IMR-90 (cell line): ENCODE results near the gene XIAP. TPM values are rescaled to one million over a fixed set of nuclear protein-coding genes. Genes with fewer than 3 reads are reported as not detected.

Experiments
- ATAC-seq: fragments of 200-7000 bp; cut with Tn5 transposase; 2 replicates; pipeline ENCODE4 v1.9.1; 2020; ENCODE audit warnings: low read depth, mild to moderate bottlenecking, moderate library complexity
- BruUV-seq: library from RNA; stranded (reverse); fragments of 400-500 nt; replicated peaks from 2 replicates; lab custom pipeline; 2021; lab: Mats Ljungman, UMichigan
- CTCF ChIA-PET: fragments of 300-600 bp; formaldehyde crosslinking; extraction: SDS; loops from one replicate; lab custom pipeline; 2021; ENCODE audit warnings: antibody characterized with exemption; lab: Yijun Ruan, JAX
- POLR2A ChIA-PET: fragments of 300-600 bp; sonication (Branson Sonifier 250); formaldehyde crosslinking; loops from one replicate; lab custom pipeline; 2022; ENCODE audit warnings: antibody characterized with exemption; ENCODE audit not compliant: unreplicated experiment; lab: Charles Lee
- DNase-seq: peaks from one replicate; pipeline ENCODE4 v3.0.0; 2013
- H2AFZ ChIP-seq: replicated peaks from 2 replicates; pipeline ENCODE3; 2013; ENCODE audit warnings: low read length, mild to moderate bottlenecking; ENCODE audit not compliant: poor library complexity
- H2AK5ac ChIP-seq: 2 replicates; pipeline ENCODE4 v1.6.1; 2013; ENCODE audit warnings: low read depth, low read length, inconsistent platforms
- H2AK9ac ChIP-seq: replicated peaks from 2 replicates; pipeline ENCODE3; 2013; ENCODE audit warnings: mild to moderate bottlenecking, low read depth, low read length, moderate library complexity; ENCODE audit not compliant: poor library complexity
- H2BK120ac ChIP-seq: 2 replicates; pipeline ENCODE4 v1.6.1; 2013; ENCODE audit warnings: low read depth, low read length, inconsistent platforms
- H2BK15ac ChIP-seq: 3 replicates; pipeline ENCODE4 v1.6.1; 2013; ENCODE audit warnings: low read depth, low read length, inconsistent platforms
- H2BK20ac ChIP-seq: 2 replicates; pipeline ENCODE4 v1.6.1; 2013; ENCODE audit warnings: low read depth, mild to moderate bottlenecking, inconsistent platforms, low read length, moderate library complexity
- H2BK5ac ChIP-seq: 2 replicates; pipeline ENCODE4 v1.6.1; 2013; ENCODE audit warnings: mild to moderate bottlenecking, low read depth, low read length, inconsistent platforms; ENCODE audit not compliant: poor library complexity, severe bottlenecking
- H3K14ac ChIP-seq: replicated peaks from 2 replicates; pipeline ENCODE4 v1.6.1; 2013; ENCODE audit warnings: low read depth, low read length, inconsistent platforms
- H3K18ac ChIP-seq: 2 replicates; pipeline ENCODE4 v1.6.1; 2013; ENCODE audit warnings: low read depth, low read length, control low read depth
- H3K23ac ChIP-seq: 2 replicates; pipeline ENCODE4 v1.6.1; 2013; ENCODE audit warnings: low read depth, low read length, inconsistent platforms
- H3K27ac ChIP-seq: 2 replicates; pipeline ENCODE4 v1.5.1; 2013; ENCODE audit warnings: mild to moderate bottlenecking, control low read depth, low read length; ENCODE audit not compliant: insufficient read depth
- H3K27me3 ChIP-seq: 2 replicates; pipeline ENCODE4 v1.6.1; 2013; ENCODE audit warnings: low read length; ENCODE audit not compliant: control insufficient read depth, insufficient read depth
- H3K36me3 ChIP-seq: 2 replicates; pipeline ENCODE4 v1.6.1; 2013; ENCODE audit warnings: low read length, mixed read lengths; ENCODE audit not compliant: control insufficient read depth, insufficient read depth
- H3K4ac ChIP-seq: 2 replicates; pipeline ENCODE4 v1.6.1; 2013; ENCODE audit warnings: low read depth, low read length, inconsistent platforms
- H3K4me1 ChIP-seq: 2 replicates; pipeline ENCODE4 v1.6.1; 2013; ENCODE audit warnings: low read length, mixed read lengths; ENCODE audit not compliant: control insufficient read depth, insufficient read depth
- H3K4me2 ChIP-seq: 2 replicates; pipeline ENCODE4 v1.6.1; 2013; ENCODE audit warnings: low read depth, mild to moderate bottlenecking, control low read depth, low read length, moderate library complexity
- H3K4me3 ChIP-seq: 2 replicates; pipeline ENCODE4 v1.5.1; 2013; ENCODE audit warnings: low read depth, mild to moderate bottlenecking, control low read depth, low read length, moderate library complexity; ENCODE audit not compliant: insufficient read depth
- H3K56ac ChIP-seq: 2 replicates; pipeline ENCODE4 v1.6.1; 2013; ENCODE audit warnings: low read length, inconsistent platforms; ENCODE audit not compliant: insufficient read depth; ENCODE audit errors: extremely low read depth
- H3K79me1 ChIP-seq, 2 experiments: 2 replicates each; pipeline ENCODE4 v1.6.1; 2013; ENCODE audit warnings: low read length in 2 of 2, inconsistent platforms in 1 of 2, low read depth in 1 of 2
- H3K9ac ChIP-seq: 2 replicates; pipeline ENCODE4 v1.6.1; 2013; ENCODE audit warnings: low read depth, low read length, control low read depth
- H3K9me1 ChIP-seq: 2 replicates; pipeline ENCODE4 v1.6.1; 2013; ENCODE audit warnings: low read length, inconsistent platforms; ENCODE audit not compliant: insufficient read depth
- H3K9me3 ChIP-seq: 2 replicates; pipeline ENCODE4 v1.6.1; 2013; ENCODE audit warnings: low read length; ENCODE audit not compliant: control insufficient read depth, insufficient read depth
- H4K20me1 ChIP-seq: 2 replicates; pipeline ENCODE4 v1.6.1; 2013; ENCODE audit warnings: low read length, inconsistent platforms; ENCODE audit not compliant: insufficient read depth
- H4K5ac ChIP-seq: 2 replicates; pipeline ENCODE4 v1.6.1; 2013; ENCODE audit warnings: mild to moderate bottlenecking, low read depth, low read length, control low read depth
- H4K8ac ChIP-seq, 2 experiments: 2 replicates each; pipeline ENCODE4 v1.6.1; 2013; ENCODE audit warnings: low read depth in 2 of 2, low read length in 2 of 2, control low read depth in 1 of 2, inconsistent platforms in 1 of 2
- H4K91ac ChIP-seq: 2 replicates; pipeline ENCODE4 v1.6.1; 2013; ENCODE audit warnings: low read depth, low read length, inconsistent platforms; ENCODE audit not compliant: insufficient read depth
- MAFK ChIP-seq: IDR thresholded peaks from 2 replicates; pipeline ENCODE4 v1.6.1; 2012; ENCODE audit warnings: low read depth, low read length, improper control_type of control experiment
- WGBS, 2 experiments: methylation state at CpG; one replicate each; pipeline versions ENCODE4 v1.1.5 to v1.1.7; 2013; ENCODE audit warnings: missing lambda C conversion rate in 2 of 2; ENCODE audit not compliant: insufficient read length in 1 of 2; ENCODE audit errors: extremely low coverage in 2 of 2; 5-methylcytosine and 5-hydroxymethylcytosine counted together
- dilution Hi-C: fragments of 300-500 bp; cut with HindIII; formaldehyde crosslinking; loops from one replicate; pipeline ENCODE4 v1.14.3; 2018; ENCODE audit warnings: low sequenced_read_pairs; ENCODE audit not compliant: unreplicated experiment
- in situ Hi-C: fragments of 300-500 bp; cut with MboI; formaldehyde crosslinking; loops from 3 replicates; pipeline ENCODE4 v1.14.3; 2019; ENCODE audit warnings: low sequenced_read_pairs, inconsistent platforms, mixed read lengths
- intact Hi-C: fragments of 100-400 bp; cut with micrococcal nuclease; formaldehyde crosslinking; loops from 2 replicates; pipeline ENCODE4 v1.10.0; 2022
- polyA plus RNA-seq, 3 experiments: library from polyadenylated mRNA; depleted of rRNA; stranded (reverse); fragments of >200 nt; gene quantifications; 2 replicates each; pipeline ENCODE4 v1.2.3, GENCODE V29; 2012; ENCODE audit warnings: low replicate concordance in 1 of 3
- total RNA-seq: library from RNA; depleted of rRNA; stranded (reverse); fragments of >200 nt; gene quantifications from 2 replicates; pipeline ENCODE4 v1.2.3, GENCODE V29; 2012
- TF ChIP-seq, protein P1 (sequence below): fragments of 150-350 bp; IDR thresholded peaks from 2 replicates; pipeline ENCODE4 v1.6.1; 2017; ENCODE audit warnings: mild to moderate bottlenecking, antibody characterized with exemption, low read length, low read depth

XIAP gene
- total and polyA plus RNA-seq, 2 of the 4 experiments (the other 2 are of a cell fraction) = 8.1 to 17.4 TPM

DNA sequence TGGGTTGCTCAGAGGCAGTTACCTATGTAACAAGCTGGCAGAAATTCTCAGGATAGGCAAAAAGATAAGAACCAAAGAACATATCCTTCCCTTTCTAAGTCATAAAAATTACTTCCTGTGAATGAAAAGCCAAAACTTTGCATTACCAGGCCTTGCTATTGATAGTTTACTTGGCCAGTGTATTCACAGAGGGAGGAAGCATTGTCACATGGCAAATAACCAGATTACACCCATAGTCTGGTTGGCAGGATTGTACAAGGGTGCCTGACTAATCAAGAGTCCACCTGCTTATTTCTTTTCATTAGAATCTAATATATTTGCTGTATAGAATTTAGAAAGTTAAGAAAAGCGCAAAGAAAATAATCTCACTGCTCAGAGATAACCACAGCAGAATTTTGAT, 14.1 kb downstream of the XIAP start:
- no peaks in the 10 kb centered on the region for H3K9me3 ChIP-seq
- H4K91ac ChIP-seq = no peak overlapping the region
- H4K5ac ChIP-seq = no peak overlapping the region
- no peak for ATAC-seq
- no peak overlapping the region for H3K9ac ChIP-seq
- H2BK15ac ChIP-seq = no peak overlapping the region
- H3K4ac ChIP-seq = no peak overlapping the region
- peaks cover 22% of the 10 kb centered on the region for H4K20me1 ChIP-seq
- H3K27me3 ChIP-seq = no peaks in the 10 kb centered on the region
- no peak overlapping the region for H3K14ac ChIP-seq
- H3K4me3 ChIP-seq = no peak overlapping the region
- no peak overlapping the region for H3K56ac ChIP-seq
- no CpG with 5 or more reads among the region's 1 CpG for WGBS, 2 experiments
- no peak for TF ChIP-seq MAFK
- TF ChIP-seq, protein P1, sequence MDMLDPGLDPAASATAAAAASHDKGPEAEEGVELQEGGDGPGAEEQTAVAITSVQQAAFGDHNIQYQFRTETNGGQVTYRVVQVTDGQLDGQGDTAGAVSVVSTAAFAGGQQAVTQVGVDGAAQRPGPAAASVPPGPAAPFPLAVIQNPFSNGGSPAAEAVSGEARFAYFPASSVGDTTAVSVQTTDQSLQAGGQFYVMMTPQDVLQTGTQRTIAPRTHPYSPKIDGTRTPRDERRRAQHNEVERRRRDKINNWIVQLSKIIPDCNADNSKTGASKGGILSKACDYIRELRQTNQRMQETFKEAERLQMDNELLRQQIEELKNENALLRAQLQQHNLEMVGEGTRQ = no peak
- no peak overlapping the region for H3K18ac ChIP-seq
- CTCF ChIA-PET = interaction anchor here (0.6 kb wide), 1 partner anchor 10 kb away, joined by 3 read pairs; no protein-coding TSS in a partner anchor
- H3K4me1 ChIP-seq = no peaks in the 10 kb centered on the region
- no peaks in the 10 kb centered on the region; the same call in 1 of the 2 replicates for H3K9me1 ChIP-seq
- POLR2A ChIA-PET = no interaction called here
- H2AK9ac ChIP-seq = no peak overlapping the region
- H2BK120ac ChIP-seq = no peak overlapping the region
- no TSS peak for BruUV-seq
- no peak for DNase-seq
- in situ Hi-C loops = no loop called here
- H3K79me1 ChIP-seq = peaks cover 0 to 12% of the 10 kb centered on the region in 2 experiments; a peak in 1 of 4 replicates
- no peak overlapping the region for H3K23ac ChIP-seq
- dilution Hi-C loops = no loop called here
- H4K8ac ChIP-seq = no peak overlapping the region
- no peaks in the 10 kb centered on the region for H3K36me3 ChIP-seq
- H2BK20ac ChIP-seq = no peak overlapping the region
- H2AK5ac ChIP-seq = no peak overlapping the region
- no peak overlapping the region for H2BK5ac ChIP-seq
- intact Hi-C loops = no loop called here
- no peak overlapping the region for H2AFZ ChIP-seq
- no peak overlapping the region for H3K27ac ChIP-seq
- no peak overlapping the region for H3K4me2 ChIP-seq
